GM12864 (cell line): ENCODE results near the gene PRDM8.
"Not testable (repeated sequence)": the region's sequence is repeated elsewhere in the genome, so short reads cannot be mapped to it uniquely, and the experiment has no call there.

Source experiments
- DNase-seq: peaks from one replicate; pipeline ENCODE4 v3.0.0-alpha.2; 2011; ENCODE audit warnings: low read depth
- H3K4me3 ChIP-seq: 2 replicates; pipeline ENCODE4 v1.5.1; 2011; ENCODE audit warnings: mild to moderate bottlenecking, low read depth, low read length, control low read depth
- TF ChIP-seq, protein P1 (sequence below): IDR thresholded peaks from 2 replicates; pipeline ENCODE4 v1.5.1; 2011; ENCODE audit warnings: low read depth, mild to moderate bottlenecking, moderate library complexity, low read length, control low read depth, inconsistent platforms; ENCODE audit errors: missing control alignments

The PRDM8 gene

DNA sequence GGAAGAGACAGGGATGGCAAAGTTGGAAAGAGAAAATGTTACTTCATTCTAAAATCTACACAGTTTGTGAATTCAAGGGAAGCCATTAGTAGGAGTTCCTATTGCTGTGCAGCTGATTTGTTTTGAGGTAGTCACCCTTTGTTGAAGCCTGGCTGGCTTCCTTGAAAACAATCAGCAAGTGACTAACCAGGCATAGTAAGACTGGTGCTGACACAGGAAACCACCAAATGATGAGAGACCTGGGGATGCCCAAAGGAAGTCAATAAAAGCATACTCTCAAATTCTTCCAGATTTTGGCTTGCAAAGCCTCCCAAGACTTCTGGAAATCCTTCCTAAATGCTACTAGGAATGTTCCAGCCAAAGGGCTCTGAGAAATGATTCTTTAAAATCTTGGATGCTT is 23.9 kb upstream of the PRDM8 start:
- TF ChIP-seq, protein P1, sequence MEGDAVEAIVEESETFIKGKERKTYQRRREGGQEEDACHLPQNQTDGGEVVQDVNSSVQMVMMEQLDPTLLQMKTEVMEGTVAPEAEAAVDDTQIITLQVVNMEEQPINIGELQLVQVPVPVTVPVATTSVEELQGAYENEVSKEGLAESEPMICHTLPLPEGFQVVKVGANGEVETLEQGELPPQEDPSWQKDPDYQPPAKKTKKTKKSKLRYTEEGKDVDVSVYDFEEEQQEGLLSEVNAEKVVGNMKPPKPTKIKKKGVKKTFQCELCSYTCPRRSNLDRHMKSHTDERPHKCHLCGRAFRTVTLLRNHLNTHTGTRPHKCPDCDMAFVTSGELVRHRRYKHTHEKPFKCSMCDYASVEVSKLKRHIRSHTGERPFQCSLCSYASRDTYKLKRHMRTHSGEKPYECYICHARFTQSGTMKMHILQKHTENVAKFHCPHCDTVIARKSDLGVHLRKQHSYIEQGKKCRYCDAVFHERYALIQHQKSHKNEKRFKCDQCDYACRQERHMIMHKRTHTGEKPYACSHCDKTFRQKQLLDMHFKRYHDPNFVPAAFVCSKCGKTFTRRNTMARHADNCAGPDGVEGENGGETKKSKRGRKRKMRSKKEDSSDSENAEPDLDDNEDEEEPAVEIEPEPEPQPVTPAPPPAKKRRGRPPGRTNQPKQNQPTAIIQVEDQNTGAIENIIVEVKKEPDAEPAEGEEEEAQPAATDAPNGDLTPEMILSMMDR: no peak
- H3K4me3 ChIP-seq: no peak overlapping the region
- DNase-seq: peak; percentile 41

- TF ChIP-seq, protein P1: no peak
- H3K4me3 ChIP-seq: no peak overlapping the region
- DNase-seq: no peak
Observed at GRCh38 chr4:80173841-80174240, 23.5 kb upstream of the PRDM8 start.

DNA sequence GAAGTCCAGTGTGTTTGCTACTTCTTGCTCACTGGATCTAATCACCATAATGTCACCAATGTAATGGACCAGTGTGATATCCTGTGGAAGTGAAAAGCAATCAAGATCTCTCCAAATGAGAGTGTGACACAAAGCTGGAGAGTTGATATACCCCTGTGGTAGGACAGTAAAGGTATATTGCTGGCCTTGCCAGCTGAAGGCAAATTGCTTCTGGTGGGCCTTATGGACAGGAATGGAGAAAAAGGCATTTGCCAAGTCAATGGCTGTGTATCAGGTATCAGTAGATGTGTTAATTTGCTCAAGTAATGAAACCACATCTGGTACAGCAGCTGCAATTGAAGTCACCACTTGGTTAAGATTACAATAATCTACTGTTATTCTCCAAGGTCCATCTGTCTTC is 19.5 kb upstream of the PRDM8 start:
- not testable (repeated sequence) for DNase-seq

GRCh38 chr4:80178964-80179363 is 18.3 kb upstream of the PRDM8 start:
- no peak for DNase-seq
- TF ChIP-seq, protein P1: no peak
- H3K4me3 ChIP-seq: no peak overlapping the region

More for the DNA sequence above, 19.5 kb upstream of the PRDM8 start:
- H3K4me3 ChIP-seq: not testable (repeated sequence)

GRCh38 chr4:80179637-80180161 is 17.6 kb upstream of the PRDM8 start:
- no peak for DNase-seq
- no peak overlapping the region for H3K4me3 ChIP-seq
- TF ChIP-seq, protein P1: no peak

- no peak overlapping the region for H3K4me3 ChIP-seq
- TF ChIP-seq, protein P1: no peak
- no peak for DNase-seq
Observed at GRCh38 chr4:80180743-80181142, 16.6 kb upstream of the PRDM8 start.

DNA sequence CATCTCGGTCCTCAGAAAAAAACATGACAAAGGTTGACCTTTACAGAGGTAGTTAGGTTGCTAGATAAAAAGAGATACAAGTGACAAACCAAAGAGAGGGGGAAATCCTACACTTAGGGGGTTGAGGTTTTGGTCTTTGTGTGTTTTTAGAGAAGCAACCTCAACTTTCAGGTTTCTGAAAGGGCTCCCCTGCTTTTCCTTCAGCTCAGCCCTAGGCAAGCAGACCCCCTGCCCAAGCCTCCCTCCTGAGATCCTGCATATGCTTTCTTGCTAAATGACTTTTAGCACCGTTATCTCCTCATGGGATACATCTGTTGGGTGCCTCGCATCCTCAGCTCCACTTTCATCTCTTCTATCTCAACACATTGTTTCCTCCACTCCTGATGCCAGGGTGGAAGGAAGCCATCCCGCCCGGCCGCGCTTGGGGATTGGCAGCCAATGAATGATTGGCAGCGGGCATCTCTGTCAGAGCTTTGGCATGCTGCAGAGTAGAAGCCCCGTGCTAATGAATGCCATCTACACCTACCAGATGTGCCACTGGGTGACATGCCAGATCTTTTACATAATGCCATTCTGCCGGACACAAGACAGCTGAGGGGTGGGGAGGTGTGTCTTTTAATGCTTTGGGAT is 15.0 kb upstream of the PRDM8 start:
- TF ChIP-seq, protein P1: no peak
- H3K4me3 ChIP-seq: no peak overlapping the region
- no peak for DNase-seq
